ENCODE data around the gene EOMES. TPM values are rescaled to one million over a fixed set of nuclear protein-coding genes. Genes with fewer than 3 reads are reported as not detected.
A peak's percentile ranks its signal among the peaks of the same experiment; 100 is the strongest.

Gene EOMES
- polyA plus RNA-seq, 2 donors, result 0.04 to 0.06 TPM

GRCh38 chr3:27723001-27723445 lies 900 bp upstream of the EOMES start:
- 5 to 7% methylated on average over 13 of the region's 13 CpGs for WGBS, 2 donors
- H3K9me3 ChIP-seq (ENCODE audit: control insufficient read depth in 2 of 2, insufficient read depth in 1 of 2, low read depth in 1 of 2, low read length in 1 of 2), result peaks cover 0 to 3% of the 10 kb centered on the region in 2 donors
- H3K4me3 ChIP-seq (ENCODE audit: low read depth in 1 of 2, low read length in 2 of 2), result peak overlapping the region in 1 of 2 donors; percentile 4
- no peaks in the 10 kb centered on the region for H3K36me3 ChIP-seq (ENCODE audit: control insufficient read depth in 2 of 2, insufficient read depth in 2 of 2, low read length in 1 of 2)
- H3K27ac ChIP-seq (ENCODE audit: low read depth in 2 of 2, low read length in 1 of 2), result no peak overlapping the region
- H3K27me3 ChIP-seq (ENCODE audit: control insufficient read depth in 1 of 2, insufficient read depth in 2 of 2, low read length in 2 of 2), result peaks cover 21 to 27% of the 10 kb centered on the region in 2 donors
- H3K4me1 ChIP-seq (ENCODE audit: control insufficient read depth in 2 of 2, insufficient read depth in 2 of 2, low read length in 1 of 2), result peaks cover 12 to 16% of the 10 kb centered on the region in 2 donors

- peaks cover 21 to 28% of the 10 kb centered on the region in 2 donors for H3K27me3 ChIP-seq (ENCODE audit: control insufficient read depth in 1 of 2, insufficient read depth in 2 of 2, low read length in 2 of 2)
- no peaks in the 10 kb centered on the region for H3K36me3 ChIP-seq (ENCODE audit: control insufficient read depth in 2 of 2, insufficient read depth in 2 of 2, low read length in 1 of 2)
- peak overlapping the region; percentile 43 for H3K4me3 ChIP-seq (ENCODE audit: low read depth in 1 of 2, low read length in 2 of 2)
- H3K9me3 ChIP-seq (ENCODE audit: control insufficient read depth in 2 of 2, insufficient read depth in 1 of 2, low read depth in 1 of 2, low read length in 1 of 2), result peaks cover 0 to 3% of the 10 kb centered on the region in 2 donors
- H3K27ac ChIP-seq (ENCODE audit: low read depth in 2 of 2, low read length in 1 of 2), result no peak overlapping the region
- 2% methylated on average over 64 of the region's 64 CpGs for WGBS, 2 donors
- peaks cover 12 to 16% of the 10 kb centered on the region in 2 donors for H3K4me1 ChIP-seq (ENCODE audit: control insufficient read depth in 2 of 2, insufficient read depth in 2 of 2, low read length in 1 of 2)
These were observed 1.0 kb downstream of the EOMES start for GRCh38 chr3:27720899-27721716.

GRCh38 chr3:27719314-27720003 lies 2.7 kb downstream of the EOMES start:
- H3K4me1 ChIP-seq (ENCODE audit: control insufficient read depth in 2 of 2, insufficient read depth in 2 of 2, low read length in 1 of 2), result peaks cover 20 to 22% of the 10 kb centered on the region in 2 donors
- H3K9me3 ChIP-seq (ENCODE audit: control insufficient read depth in 2 of 2, insufficient read depth in 1 of 2, low read depth in 1 of 2, low read length in 1 of 2), result peaks cover 0 to 5% of the 10 kb centered on the region in 2 donors
- no peak overlapping the region for H3K4me3 ChIP-seq (ENCODE audit: low read depth in 1 of 2, low read length in 2 of 2)
- peaks cover 18 to 37% of the 10 kb centered on the region in 2 donors for H3K27me3 ChIP-seq (ENCODE audit: control insufficient read depth in 1 of 2, insufficient read depth in 2 of 2, low read length in 2 of 2)
- 74 to 82% methylated on average over 6 of the region's 6 CpGs for WGBS, 2 donors
- H3K36me3 ChIP-seq (ENCODE audit: control insufficient read depth in 2 of 2, insufficient read depth in 2 of 2, low read length in 1 of 2), result no peaks in the 10 kb centered on the region
- H3K27ac ChIP-seq (ENCODE audit: low read depth in 2 of 2, low read length in 1 of 2), result no peak overlapping the region

- no peaks in the 10 kb centered on the region for H3K36me3 ChIP-seq (ENCODE audit: control insufficient read depth in 2 of 2, insufficient read depth in 2 of 2, low read length in 1 of 2)
- peaks cover 0 to 2% of the 10 kb centered on the region in 2 donors for H3K9me3 ChIP-seq (ENCODE audit: control insufficient read depth in 2 of 2, insufficient read depth in 1 of 2, low read depth in 1 of 2, low read length in 1 of 2)
- 68 to 72% methylated on average over 5 of the region's 5 CpGs for WGBS, 2 donors
- H3K27ac ChIP-seq (ENCODE audit: low read depth in 2 of 2, low read length in 1 of 2), result no peak overlapping the region
- no peak overlapping the region for H3K4me3 ChIP-seq (ENCODE audit: low read depth in 1 of 2, low read length in 2 of 2)
- H3K4me1 ChIP-seq (ENCODE audit: control insufficient read depth in 2 of 2, insufficient read depth in 2 of 2, low read length in 1 of 2), result peaks cover 20 to 25% of the 10 kb centered on the region in 2 donors
- H3K27me3 ChIP-seq (ENCODE audit: control insufficient read depth in 1 of 2, insufficient read depth in 2 of 2, low read length in 2 of 2), result peaks cover 10 to 38% of the 10 kb centered on the region in 2 donors
These were observed 3.7 kb downstream of the EOMES start for GRCh38 chr3:27718459-27718858.

- Histone ChIP-seq H3K4me3 (ENCODE audit: low read depth in 1 of 2, low read length in 2 of 2) (no peak overlapping the region), H3K9me3 (ENCODE audit: control insufficient read depth in 2 of 2, insufficient read depth in 1 of 2, low read depth in 1 of 2, low read length in 1 of 2) (peaks cover 0 to 2% of the 10 kb centered on the region in 2 donors), H3K27me3 (ENCODE audit: control insufficient read depth in 1 of 2, insufficient read depth in 2 of 2, low read length in 2 of 2) (peaks cover 6 to 40% of the 10 kb centered on the region in 2 donors), H3K27ac (ENCODE audit: low read depth in 2 of 2, low read length in 1 of 2) (no peak overlapping the region), H3K4me1 (ENCODE audit: control insufficient read depth in 2 of 2, insufficient read depth in 2 of 2, low read length in 1 of 2) (peaks cover 17 to 23% of the 10 kb centered on the region in 2 donors), H3K36me3 (ENCODE audit: control insufficient read depth in 2 of 2, insufficient read depth in 2 of 2, low read length in 1 of 2) (no peaks in the 10 kb centered on the region)
- WGBS, 2 donors, result 83 to 86% methylated on average over 16 of the region's 16 CpGs
These were observed 4.8 kb downstream of the EOMES start for GRCh38 chr3:27717200-27717852.

GRCh38 chr3:27716309-27716708 lies 5.8 kb downstream of the EOMES start:
- Histone ChIP-seq H3K27ac (ENCODE audit: low read depth in 2 of 2, low read length in 1 of 2) (no peak overlapping the region), H3K4me1 (ENCODE audit: control insufficient read depth in 2 of 2, insufficient read depth in 2 of 2, low read length in 1 of 2) (peaks cover 8 to 15% of the 10 kb centered on the region in 2 donors), H3K9me3 (ENCODE audit: control insufficient read depth in 2 of 2, insufficient read depth in 1 of 2, low read depth in 1 of 2, low read length in 1 of 2) (peaks cover 0 to 2% of the 10 kb centered on the region in 2 donors), H3K4me3 (ENCODE audit: low read depth in 1 of 2, low read length in 2 of 2) (no peak overlapping the region), H3K36me3 (ENCODE audit: control insufficient read depth in 2 of 2, insufficient read depth in 2 of 2, low read length in 1 of 2) (no peaks in the 10 kb centered on the region), H3K27me3 (ENCODE audit: control insufficient read depth in 1 of 2, insufficient read depth in 2 of 2, low read length in 2 of 2) (peaks cover 0 to 35% of the 10 kb centered on the region in 2 donors)
- 85 to 90% methylated on average over 3 of the region's 3 CpGs for WGBS, 2 donors

GRCh38 chr3:27715863-27716262 lies 6.3 kb downstream of the EOMES start:
- Histone ChIP-seq H3K36me3 (ENCODE audit: control insufficient read depth in 2 of 2, insufficient read depth in 2 of 2, low read length in 1 of 2) (no peaks in the 10 kb centered on the region), H3K4me1 (ENCODE audit: control insufficient read depth in 2 of 2, insufficient read depth in 2 of 2, low read length in 1 of 2) (peaks cover 8 to 11% of the 10 kb centered on the region in 2 donors), H3K27ac (ENCODE audit: low read depth in 2 of 2, low read length in 1 of 2) (no peak overlapping the region), H3K9me3 (ENCODE audit: control insufficient read depth in 2 of 2, insufficient read depth in 1 of 2, low read depth in 1 of 2, low read length in 1 of 2) (peaks cover 0 to 2% of the 10 kb centered on the region in 2 donors), H3K27me3 (ENCODE audit: control insufficient read depth in 1 of 2, insufficient read depth in 2 of 2, low read length in 2 of 2) (peaks cover 0 to 32% of the 10 kb centered on the region in 2 donors), H3K4me3 (ENCODE audit: low read depth in 1 of 2, low read length in 2 of 2) (no peak overlapping the region)
- 73 to 78% methylated on average over 4 of the region's 4 CpGs for WGBS, 2 donors

GRCh38 chr3:27715454-27715806 lies 6.7 kb downstream of the EOMES start:
- Histone ChIP-seq H3K27me3 (ENCODE audit: control insufficient read depth in 1 of 2, insufficient read depth in 2 of 2, low read length in 2 of 2) (peaks cover 0 to 29% of the 10 kb centered on the region in 2 donors), H3K9me3 (ENCODE audit: control insufficient read depth in 2 of 2, insufficient read depth in 1 of 2, low read depth in 1 of 2, low read length in 1 of 2) (peaks cover 0 to 2% of the 10 kb centered on the region in 2 donors), H3K36me3 (ENCODE audit: control insufficient read depth in 2 of 2, insufficient read depth in 2 of 2, low read length in 1 of 2) (no peaks in the 10 kb centered on the region), H3K4me1 (ENCODE audit: control insufficient read depth in 2 of 2, insufficient read depth in 2 of 2, low read length in 1 of 2) (peaks cover 8 to 10% of the 10 kb centered on the region in 2 donors), H3K27ac (ENCODE audit: low read depth in 2 of 2, low read length in 1 of 2) (no peak overlapping the region), H3K4me3 (ENCODE audit: low read depth in 1 of 2, low read length in 2 of 2) (peak overlapping the region; percentile 3 to 7)
- 19 to 30% methylated on average over 10 to 11 of the region's 11 CpGs for WGBS, 2 donors

GRCh38 chr3:27714692-27715453 lies 7.2 kb downstream of the EOMES start:
- Histone ChIP-seq H3K36me3 (ENCODE audit: control insufficient read depth in 2 of 2, insufficient read depth in 2 of 2, low read length in 1 of 2) (no peaks in the 10 kb centered on the region), H3K9me3 (ENCODE audit: control insufficient read depth in 2 of 2, insufficient read depth in 1 of 2, low read depth in 1 of 2, low read length in 1 of 2) (peaks cover 0 to 2% of the 10 kb centered on the region in 2 donors), H3K27me3 (ENCODE audit: control insufficient read depth in 1 of 2, insufficient read depth in 2 of 2, low read length in 2 of 2) (peaks cover 0 to 29% of the 10 kb centered on the region in 2 donors), H3K4me1 (ENCODE audit: control insufficient read depth in 2 of 2, insufficient read depth in 2 of 2, low read length in 1 of 2) (peaks cover 8 to 10% of the 10 kb centered on the region in 2 donors), H3K4me3 (ENCODE audit: low read depth in 1 of 2, low read length in 2 of 2) (peak overlapping the region; percentile 3 to 7), H3K27ac (ENCODE audit: low read depth in 2 of 2, low read length in 1 of 2) (no peak overlapping the region)
- WGBS, 2 donors, result 5 to 10% methylated on average over 51 to 52 of the region's 52 CpGs

Measured in esophagus (tissue), 2 donors.